Mucosa of descending colon (tissue), 3 donors: ENCODE measurements around the gene NLRP9. TPM values are rescaled to one million over a fixed set of nuclear protein-coding genes. Genes with fewer than 3 reads are reported as not detected.

Experiments used
- ATAC-seq: fragments of 200-7000 bp; cut with Tn5 transposase; one replicate; pipeline ENCODE4 v1.9.1; 2020; ENCODE audit warnings: mild to moderate bottlenecking, moderate library complexity
- DNase-seq, 3 donors: peaks; one replicate each; pipeline ENCODE4 v3.0.0-alpha.2; 2020
- H3K36me3 ChIP-seq: fragments of 200-600 bp; one replicate; pipeline ENCODE4 v1.8.0; 2021; ENCODE audit warnings: low read depth, mild to moderate bottlenecking
- H3K4me1 ChIP-seq: fragments of 200-600 bp; one replicate; pipeline ENCODE4 v1.8.0; 2021; ENCODE audit warnings: low read depth, mild to moderate bottlenecking
- H3K4me3 ChIP-seq: fragments of 200-600 bp; one replicate; pipeline ENCODE4 v1.8.0; 2021; ENCODE audit warnings: mild to moderate bottlenecking
- H3K9me3 ChIP-seq: fragments of 200-600 bp; one replicate; pipeline ENCODE4 v1.8.0; 2021; ENCODE audit warnings: mild to moderate bottlenecking
- CTCF ChIP-seq: fragments of 200-600 bp; IDR thresholded peaks from one replicate; pipeline ENCODE4 v1.8.0; 2022; ENCODE audit warnings: antibody characterized with exemption, mild to moderate bottlenecking
- intact Hi-C, 2 donors: fragments of 100-400 bp; cut with DNase I in 1 of 2; cut with micrococcal nuclease in 1 of 2; formaldehyde crosslinking; loops; one replicate each; pipeline versions ENCODE4 v1.11.0 to v1.11.1; 2022; cut with DNase I, micrococcal nuclease
- total RNA-seq, 3 donors: library from RNA; stranded (reverse); fragmentation: NEBNext Ultra II Directional in 2 of 3; extraction: Animal tissue kit (Norgen Biotek cat#: 25700) in 2 of 3; gene quantifications; one replicate each; pipeline versions ENCODE4 v1.2.1 to v1.2.4, GENCODE V29; 2021 to 2023
- donor health status: DM: no; HTN: no; CAD: no; lungs with moderate emphysema.
- donor health status: DM: no; HTN: no; CAD: no.
- donor health status: DM: no; HTN: yes; CAD: no.

NLRP9 gene
- total RNA-seq, 3 donors from 2014 or later, result not detected

- intact Hi-C loops, result no loop called here
- H3K36me3 ChIP-seq, result no peaks in the 10 kb centered on the region
- H3K9me3 ChIP-seq, result no peaks in the 10 kb centered on the region
- ATAC-seq, result no peak
- H3K4me1 ChIP-seq, result peaks cover 5% of the 10 kb centered on the region
- no peak for DNase-seq
- no peak overlapping the region for H3K4me3 ChIP-seq
- no peak for TF ChIP-seq CTCF
These were observed 39.9 kb downstream of the NLRP9 start for GRCh38 chr19:55698256-55698655.

GRCh38 chr19:55697698-55698097, 40.5 kb downstream of the NLRP9 start:
- no peaks in the 10 kb centered on the region for H3K36me3 ChIP-seq
- TF ChIP-seq CTCF, result no peak
- no peak for DNase-seq
- intact Hi-C loops, result no loop called here
- no peak for ATAC-seq
- no peaks in the 10 kb centered on the region for H3K4me1 ChIP-seq
- H3K4me3 ChIP-seq, result no peak overlapping the region
- no peaks in the 10 kb centered on the region for H3K9me3 ChIP-seq

GRCh38 chr19:55697069-55697440, 41.1 kb downstream of the NLRP9 start:
- TF ChIP-seq CTCF, result no peak
- Histone ChIP-seq H3K36me3 (no peaks in the 10 kb centered on the region), H3K4me3 (no peak overlapping the region), H3K9me3 (no peaks in the 10 kb centered on the region), H3K4me1 (no peaks in the 10 kb centered on the region)
- DNase-seq, result no peak
- intact Hi-C loops, result no loop called here
- ATAC-seq, result no peak

GRCh38 chr19:55696301-55697068, 41.7 kb downstream of the NLRP9 start:
- no peak overlapping the region for H3K4me3 ChIP-seq
- H3K36me3 ChIP-seq, result no peaks in the 10 kb centered on the region
- DNase-seq (no peak), ATAC-seq (no peak)
- TF ChIP-seq CTCF, result no peak
- no peaks in the 10 kb centered on the region for H3K4me1 ChIP-seq
- H3K9me3 ChIP-seq, result no peaks in the 10 kb centered on the region
- intact Hi-C loops, result no loop called here

GRCh38 chr19:55695511-55696290, 42.5 kb downstream of the NLRP9 start:
- Histone ChIP-seq H3K4me1 (no peaks in the 10 kb centered on the region), H3K4me3 (no peak overlapping the region), H3K36me3 (no peaks in the 10 kb centered on the region), H3K9me3 (no peaks in the 10 kb centered on the region)
- no peak for TF ChIP-seq CTCF
- no peak for ATAC-seq
- intact Hi-C loops, result no loop called here
- peak in 1 of 3 donors; percentile 33 for DNase-seq
